ENCODE results near the gene DMAC2L. TPM values are rescaled to one million over a fixed set of nuclear protein-coding genes. Genes with fewer than 3 reads are reported as not detected.

DMAC2L gene
- polyA plus RNA-seq, 1 of the 3 experiments (the other 2 are of a cell fraction), result 20.3 TPM

GRCh38 chr14:50347521-50347920 is 35.4 kb downstream of the DMAC2L start:
- DNase-seq, result no peak
- Histone ChIP-seq H3K9me2 (no peaks in the 10 kb centered on the region), H3K4me1 (ENCODE audit: control insufficient read depth in 1 of 2, insufficient read depth in 2 of 2, low read depth in 1 of 2, low read length in 1 of 2) (peaks cover 11 to 18% of the 10 kb centered on the region in 2 experiments), H3K27ac (ENCODE audit: low read depth in 2 of 2, low read length in 1 of 2) (peak overlapping the region in 1 of 2 experiments; percentile 7; a peak in 1 of 4 replicates), H3K4me2 (no peak overlapping the region), H3K4me3 (ENCODE audit: low read depth in 2 of 2, low read length in 1 of 2) (no peak overlapping the region), H3F3A (replicated peaks; ENCODE audit: insufficient read depth) (peaks cover 4% of the 10 kb centered on the region), H3K9ac (no peak overlapping the region), H3K79me2 (ENCODE audit: insufficient read depth) (no peaks in the 10 kb centered on the region), H3K36me3 (replicated peaks in 1 of 2; ENCODE audit: control insufficient read depth in 1 of 2, insufficient read depth in 2 of 2, low read length in 1 of 2) (no peaks in the 10 kb centered on the region), H2AFZ (ENCODE audit: low read depth) (peak overlapping the region; percentile 39), H4K20me1 (ENCODE audit: insufficient read depth) (no peaks in the 10 kb centered on the region), H3K9me3 (no peaks in the 10 kb centered on the region), H3K27me3 (ENCODE audit: insufficient read depth) (no peaks in the 10 kb centered on the region)
- CTCF ChIA-PET, result interaction anchor here (1.0 to 2.1 kb wide), 3 partner anchors 8 to 185 kb away, joined by 3 to 7 read pairs (median 6); partner anchors contain the start of gene MAP4K5
- TF ChIP-seq GATA2 (CRISPR knock-in tag; IDR thresholded peaks at IDR 0.05) (no peak), MAX (IDR thresholded peaks at IDR 0.05; ENCODE audit: low read depth) (0 out of 2 replicates have a peak, but pooled peaks have one; percentile 36), FOXM1 (IDR thresholded peaks at IDR 0.05; ENCODE audit: low read depth) (no peak), ZBTB33 (IDR thresholded peaks at IDR 0.05; ENCODE audit: borderline replicate concordance, low read depth) (no peak), POLR2AphosphoS5 (IDR thresholded peaks at IDR 0.05; ENCODE audit: low read depth, low read length) (no peak), JUND (IDR thresholded peaks at IDR 0.05) (0 out of 2 replicates have a peak, but pooled peaks have one; percentile 13)
- POLR2A ChIA-PET, result no interaction called here
- WGBS (ENCODE audit: low lambda C conversion rate), result 75% methylated on average over 1 of the region's 1 CpG

GRCh38 chr14:50348933-50349332 is 36.8 kb downstream of the DMAC2L start:
- Histone ChIP-seq H3F3A (replicated peaks; ENCODE audit: insufficient read depth) (peaks cover 4% of the 10 kb centered on the region), H2AFZ (ENCODE audit: low read depth) (no peak overlapping the region), H3K4me2 (no peak overlapping the region), H3K9ac (no peak overlapping the region), H4K20me1 (ENCODE audit: insufficient read depth) (no peaks in the 10 kb centered on the region), H3K9me2 (no peaks in the 10 kb centered on the region), H3K79me2 (ENCODE audit: insufficient read depth) (no peaks in the 10 kb centered on the region), H3K4me1 (ENCODE audit: control insufficient read depth in 1 of 2, insufficient read depth in 2 of 2, low read depth in 1 of 2, low read length in 1 of 2) (peaks cover 0 to 10% of the 10 kb centered on the region in 2 experiments; a peak in 3 of 4 replicates), H3K9me3 (no peaks in the 10 kb centered on the region), H3K4me3 (ENCODE audit: low read depth in 2 of 2, low read length in 1 of 2) (no peak overlapping the region), H3K27ac (ENCODE audit: low read depth in 2 of 2, low read length in 1 of 2) (no peak overlapping the region), H3K36me3 (replicated peaks in 1 of 2; ENCODE audit: control insufficient read depth in 1 of 2, insufficient read depth in 2 of 2, low read length in 1 of 2) (no peaks in the 10 kb centered on the region), H3K27me3 (ENCODE audit: insufficient read depth) (no peaks in the 10 kb centered on the region)
- ChIA-PET POLR2A (no interaction called here), CTCF (interaction anchor here (2.1 kb wide), 1 partner anchor 28 kb away, joined by 7 read pairs; no protein-coding TSS in a partner anchor)
- no peak for DNase-seq
- no peak for TF ChIP-seq FOXJ3 (CRISPR knock-in tag; IDR thresholded peaks at IDR 0.05)
- TF ChIP-seq MAX (IDR thresholded peaks at IDR 0.05; ENCODE audit: low read depth), result no peak
- no peak for TF ChIP-seq SMC3 (IDR thresholded peaks at IDR 0.05; ENCODE audit: low read depth, low read length)
- no peak for TF ChIP-seq ZBTB33 (IDR thresholded peaks at IDR 0.05; ENCODE audit: borderline replicate concordance, low read depth)

All from SK-N-SH (cell line).